Small intestine (tissue), 7 donors: ENCODE data around the gene MYO10. TPM values are rescaled to one million over a fixed set of nuclear protein-coding genes. Genes with fewer than 3 reads are reported as not detected.

Source experiments
- DNase-seq, 2 donors: peaks; one replicate each; pipeline versions ENCODE4 v3.0.0 to v3.0.0-alpha.2; 2013
- FAIRE-seq: peaks from 2 replicates; lab custom pipeline; 2012; peaks lifted over from hg19 to GRCh38; lab: Jason Lieb, UNC
- H3K27ac ChIP-seq, 3 donors: one replicate each; pipeline ENCODE4 v1.5.1; 2013; ENCODE audit warnings: low read length in 2 of 3, mild to moderate bottlenecking in 2 of 3, control low read depth in 1 of 3, inconsistent platforms in 1 of 3, low read depth in 1 of 3, moderate library complexity in 1 of 3
- H3K27me3 ChIP-seq, 3 donors: one replicate each; pipeline ENCODE4 v1.6.1; 2013; ENCODE audit warnings: low read length in 3 of 3, inconsistent platforms in 1 of 3; ENCODE audit not compliant: control insufficient read depth in 3 of 3, insufficient read depth in 3 of 3
- H3K36me3 ChIP-seq, 3 donors: one replicate each; pipeline ENCODE4 v1.6.1; 2013; ENCODE audit warnings: low read length in 3 of 3, inconsistent platforms in 1 of 3, low read depth in 1 of 3, mild to moderate bottlenecking in 1 of 3, moderate library complexity in 1 of 3; ENCODE audit not compliant: control insufficient read depth in 3 of 3, insufficient read depth in 2 of 3
- H3K4me1 ChIP-seq, 3 donors: one replicate each; pipeline ENCODE4 v1.6.1; 2013; ENCODE audit warnings: low read length in 2 of 3, inconsistent platforms in 1 of 3, low read depth in 1 of 3, mild to moderate bottlenecking in 1 of 3, moderate library complexity in 1 of 3; ENCODE audit not compliant: control insufficient read depth in 3 of 3, insufficient read depth in 2 of 3
- H3K4me3 ChIP-seq, 3 donors: one replicate each; pipeline ENCODE4 v1.5.1; 2013; ENCODE audit warnings: low read length in 3 of 3, control low read depth in 1 of 3, inconsistent platforms in 1 of 3, low read depth in 1 of 3, mild to moderate bottlenecking in 1 of 3, moderate library complexity in 1 of 3
- H3K9me3 ChIP-seq, 2 donors: one replicate each; pipeline ENCODE4 v1.6.1; 2013; ENCODE audit warnings: low read depth in 1 of 2, low read length in 1 of 2; ENCODE audit not compliant: control insufficient read depth in 2 of 2, insufficient read depth in 1 of 2
- WGBS, 3 donors: extraction: QIAGEN DNeasy Blood & Tissue Kit; methylation state at CpG; one replicate each; pipeline ENCODE4 v1.1.7; 2013; 5-methylcytosine and 5-hydroxymethylcytosine counted together
- polyA plus RNA-seq, 4 donors: library from polyadenylated mRNA; stranded (reverse) in 3 of 4; unstranded in 1 of 4; fragments of 200-250 nt in 3 of 4; fragments of 120-200 nt in 1 of 4; gene quantifications; one replicate each; pipeline versions ENCODE4 v1.2.1 to v1.2.3, GENCODE V29; 2013
- donor health status: healthy with polysubstance abuse.
- donor health status: control.
- donor health status: control.
- donor health status: Bipolar disorder and iron deficiency.
- donor health status: healthy.

Gene MYO10
- polyA plus RNA-seq, 4 donors = 10.3 to 36.5 (median 18.7) TPM

GRCh38 chr5:16626696-16627264 is 309.3 kb downstream of the MYO10 start:
- H3K27ac ChIP-seq = no peak overlapping the region
- FAIRE-seq = no peak
- DNase-seq = peak; percentile 18 to 19
- no peak overlapping the region for H3K4me3 ChIP-seq
- no peaks in the 10 kb centered on the region for H3K36me3 ChIP-seq
- H3K9me3 ChIP-seq = no peaks in the 10 kb centered on the region
- no peaks in the 10 kb centered on the region for H3K27me3 ChIP-seq
- WGBS, 3 donors = 60 to 62% (median 61%) methylated on average over 5 of the region's 5 CpGs
- H3K4me1 ChIP-seq = no peaks in the 10 kb centered on the region

GRCh38 chr5:16625096-16625495 is 311.0 kb downstream of the MYO10 start:
- FAIRE-seq (no peak), DNase-seq (no peak)
- no peaks in the 10 kb centered on the region for H3K4me1 ChIP-seq
- H3K36me3 ChIP-seq = no peaks in the 10 kb centered on the region
- no peaks in the 10 kb centered on the region for H3K27me3 ChIP-seq
- H3K9me3 ChIP-seq = no peaks in the 10 kb centered on the region
- WGBS, 3 donors = 51 to 65% (median 53%) methylated on average over 3 of the region's 3 CpGs
- no peak overlapping the region for H3K4me3 ChIP-seq
- H3K27ac ChIP-seq = no peak overlapping the region

- Histone ChIP-seq H3K4me1 (peaks cover 0 to 8% (median 2%) of the 10 kb centered on the region in 3 donors), H3K27ac (no peak overlapping the region), H3K4me3 (no peak overlapping the region), H3K27me3 (peaks cover 0 to 3% (median 0%) of the 10 kb centered on the region in 3 donors), H3K9me3 (no peaks in the 10 kb centered on the region), H3K36me3 (no peaks in the 10 kb centered on the region)
- DNase-seq = no peak
- FAIRE-seq = no peak
- WGBS, 3 donors = 43 to 66% (median 57%) methylated on average over 2 of the region's 2 CpGs
These were observed 317.0 kb downstream of the MYO10 start for GRCh38 chr5:16619136-16619535.

- no peaks in the 10 kb centered on the region for H3K9me3 ChIP-seq
- DNase-seq = peak; percentile 11 to 26
- peaks cover 0 to 8% (median 2%) of the 10 kb centered on the region in 3 donors for H3K4me1 ChIP-seq
- H3K4me3 ChIP-seq = no peak overlapping the region
- no peak overlapping the region for H3K27ac ChIP-seq
- 63 to 76% (median 75%) methylated on average over 10 of the region's 10 CpGs for whole genome bisulfite sequencing, 3 donors
- peaks cover 0 to 3% (median 0%) of the 10 kb centered on the region in 3 donors for H3K27me3 ChIP-seq
- H3K36me3 ChIP-seq = no peaks in the 10 kb centered on the region
- FAIRE-seq = no peak
These were observed 317.8 kb downstream of the MYO10 start for GRCh38 chr5:16618138-16618897.

GRCh38 chr5:16617274-16617968 is 318.7 kb downstream of the MYO10 start:
- peak overlapping the region; percentile 51 to 93 (median 67) for H3K4me3 ChIP-seq
- peaks cover 0 to 3% (median 0%) of the 10 kb centered on the region in 3 donors for H3K27me3 ChIP-seq
- DNase-seq = peak; percentile 28 to 50
- no peaks in the 10 kb centered on the region for H3K9me3 ChIP-seq
- 22 to 27% (median 27%) methylated on average over 26 to 27 of the region's 27 CpGs for WGBS, 3 donors
- H3K4me1 ChIP-seq = peaks cover 0 to 8% (median 2%) of the 10 kb centered on the region in 3 donors
- H3K27ac ChIP-seq = peak overlapping the region; percentile 27 to 87 (median 74)
- no peaks in the 10 kb centered on the region for H3K36me3 ChIP-seq
- no peak for FAIRE-seq

GRCh38 chr5:16616536-16617273 is 319.4 kb downstream of the MYO10 start, which contains the start of gene RETREG1:
TSS of gene RETREG1 (minus strand) at chr5:16616997. CDS start at chr5:16616971, 26 bp downstream.
- no peak for FAIRE-seq

GRCh38 chr5:16615741-16616535 is 320.1 kb downstream of the MYO10 start:
- FAIRE-seq = no peak
- H3K27me3 ChIP-seq = peaks cover 0 to 3% (median 0%) of the 10 kb centered on the region in 3 donors
- DNase-seq = peak; percentile 20 to 56
- peak overlapping the region in 1 of 3 donors; percentile 29 for H3K27ac ChIP-seq
- H3K4me3 ChIP-seq = peak overlapping the region; percentile 67 to 93 (median 75)
- peaks cover 0 to 8% (median 2%) of the 10 kb centered on the region in 3 donors for H3K4me1 ChIP-seq
- 3 to 12% (median 6%) methylated on average over 31 of the region's 31 CpGs for WGBS, 3 donors
- H3K9me3 ChIP-seq = no peaks in the 10 kb centered on the region
- H3K36me3 ChIP-seq = no peaks in the 10 kb centered on the region

More at GRCh38 chr5:16616536-16617273, 319.4 kb downstream of the MYO10 start, which contains the start of gene RETREG1:
- peaks cover 0 to 8% (median 2%) of the 10 kb centered on the region in 3 donors for H3K4me1 ChIP-seq
- H3K9me3 ChIP-seq = no peaks in the 10 kb centered on the region
- no peaks in the 10 kb centered on the region for H3K36me3 ChIP-seq
- H3K27me3 ChIP-seq = peaks cover 0 to 3% (median 0%) of the 10 kb centered on the region in 3 donors
- DNase-seq = peak; percentile 67 to 90
- H3K4me3 ChIP-seq = peak within 1 kb of the TSS; percentile 67 to 93 (median 75)
- peak within 1 kb of the TSS; percentile 34 to 87 (median 74) for H3K27ac ChIP-seq
- 0 to 1% (median 0%) methylated on average over 52 to 86 of the region's 86 CpGs for WGBS, 3 donors
